ENCODE results near the gene DCP1A.
"Not testable (repeated sequence)": the region's sequence is repeated elsewhere in the genome, so short reads cannot be mapped to it uniquely, and the experiment has no call there.

Gene DCP1A

GRCh38 chr3:53347261-53348064 is at the start of gene DCP1A:
Gene DCP1A (minus strand): TSS chr3:53347543. CDS start chr3:53347517, 26 bp downstream.
- Histone ChIP-seq H3K36me3 (ENCODE audit: insufficient read depth, low read length) (peaks cover 7% of the 10 kb centered on the region; the same call in 1 of the 2 replicates), H3K27ac (ENCODE audit: low read depth, low read length) (peak within 1 kb of the TSS; percentile 70), H3K4me3 (ENCODE audit: low read depth, low read length) (peak within 1 kb of the TSS; percentile 93), H3K27me3 (ENCODE audit: insufficient read depth, low read length) (no peaks in the 10 kb centered on the region), H2AFZ (ENCODE audit: low read length, unreplicated experiment) (peak within 1 kb of the TSS; percentile 98), H3K79me2 (ENCODE audit: control insufficient read depth, insufficient read depth, low read length, unreplicated experiment) (peaks cover 48% of the 10 kb centered on the region), H3K4me1 (ENCODE audit: control insufficient read depth, insufficient read depth, low read length, unreplicated experiment) (peaks cover 20% of the 10 kb centered on the region)

- H3K36me3 ChIP-seq (ENCODE audit: insufficient read depth, low read length), result no peaks in the 10 kb centered on the region
- H3K79me2 ChIP-seq (ENCODE audit: control insufficient read depth, insufficient read depth, low read length, unreplicated experiment), result no peaks in the 10 kb centered on the region
- H3K27ac ChIP-seq (ENCODE audit: low read depth, low read length), result no peak overlapping the region
- no peaks in the 10 kb centered on the region for H3K4me1 ChIP-seq (ENCODE audit: control insufficient read depth, insufficient read depth, low read length, unreplicated experiment)
- no peak overlapping the region for H3K4me3 ChIP-seq (ENCODE audit: low read depth, low read length)
- H2AFZ ChIP-seq (ENCODE audit: low read length, unreplicated experiment), result no peak overlapping the region
- peaks cover 32% of the 10 kb centered on the region for H3K27me3 ChIP-seq (ENCODE audit: insufficient read depth, low read length)
Observed at GRCh38 chr3:53384465-53385423, 37.4 kb upstream of the DCP1A start.

- Histone ChIP-seq H3K4me3 (ENCODE audit: low read depth, low read length) (no peak overlapping the region), H2AFZ (ENCODE audit: low read length, unreplicated experiment) (no peak overlapping the region), H3K27ac (ENCODE audit: low read depth, low read length) (no peak overlapping the region), H3K4me1 (ENCODE audit: control insufficient read depth, insufficient read depth, low read length, unreplicated experiment) (no peaks in the 10 kb centered on the region), H3K27me3 (ENCODE audit: insufficient read depth, low read length) (peaks cover 26% of the 10 kb centered on the region), H3K36me3 (ENCODE audit: insufficient read depth, low read length) (no peaks in the 10 kb centered on the region), H3K79me2 (ENCODE audit: control insufficient read depth, insufficient read depth, low read length, unreplicated experiment) (no peaks in the 10 kb centered on the region)
Observed at GRCh38 chr3:53382106-53382505, 34.8 kb upstream of the DCP1A start.

GRCh38 chr3:53380306-53380705 is 33.0 kb upstream of the DCP1A start:
- Histone ChIP-seq H3K27me3 (ENCODE audit: insufficient read depth, low read length) (peaks cover 22% of the 10 kb centered on the region), H3K4me3 (ENCODE audit: low read depth, low read length) (no peak overlapping the region), H3K36me3 (ENCODE audit: insufficient read depth, low read length) (no peaks in the 10 kb centered on the region), H2AFZ (ENCODE audit: low read length, unreplicated experiment) (no peak overlapping the region), H3K27ac (ENCODE audit: low read depth, low read length) (no peak overlapping the region), H3K79me2 (ENCODE audit: control insufficient read depth, insufficient read depth, low read length, unreplicated experiment) (no peaks in the 10 kb centered on the region), H3K4me1 (ENCODE audit: control insufficient read depth, insufficient read depth, low read length, unreplicated experiment) (no peaks in the 10 kb centered on the region)

GRCh38 chr3:53379898-53380297 is 32.6 kb upstream of the DCP1A start:
- Histone ChIP-seq H2AFZ (ENCODE audit: low read length, unreplicated experiment) (no peak overlapping the region), H3K4me3 (ENCODE audit: low read depth, low read length) (no peak overlapping the region), H3K36me3 (ENCODE audit: insufficient read depth, low read length) (no peaks in the 10 kb centered on the region), H3K27me3 (ENCODE audit: insufficient read depth, low read length) (peaks cover 18% of the 10 kb centered on the region), H3K27ac (ENCODE audit: low read depth, low read length) (no peak overlapping the region), H3K79me2 (ENCODE audit: control insufficient read depth, insufficient read depth, low read length, unreplicated experiment) (no peaks in the 10 kb centered on the region), H3K4me1 (ENCODE audit: control insufficient read depth, insufficient read depth, low read length, unreplicated experiment) (no peaks in the 10 kb centered on the region)

- H3K27me3 ChIP-seq (ENCODE audit: insufficient read depth, low read length), result peaks cover 10% of the 10 kb centered on the region; the same call in 1 of the 2 replicates
- H3K79me2 ChIP-seq (ENCODE audit: control insufficient read depth, insufficient read depth, low read length, unreplicated experiment), result no peaks in the 10 kb centered on the region
- H3K4me3 ChIP-seq (ENCODE audit: low read depth, low read length), result no peak overlapping the region
- no peak overlapping the region for H3K27ac ChIP-seq (ENCODE audit: low read depth, low read length)
- H3K36me3 ChIP-seq (ENCODE audit: insufficient read depth, low read length), result no peaks in the 10 kb centered on the region
- no peak overlapping the region for H2AFZ ChIP-seq (ENCODE audit: low read length, unreplicated experiment)
- H3K4me1 ChIP-seq (ENCODE audit: control insufficient read depth, insufficient read depth, low read length, unreplicated experiment), result no peaks in the 10 kb centered on the region
Observed at GRCh38 chr3:53377794-53378193, 30.5 kb upstream of the DCP1A start.

GRCh38 chr3:53376679-53377078 is 29.3 kb upstream of the DCP1A start:
- Histone ChIP-seq H3K27ac (ENCODE audit: low read depth, low read length) (no peak overlapping the region), H2AFZ (ENCODE audit: low read length, unreplicated experiment) (no peak overlapping the region), H3K4me1 (ENCODE audit: control insufficient read depth, insufficient read depth, low read length, unreplicated experiment) (no peaks in the 10 kb centered on the region), H3K79me2 (ENCODE audit: control insufficient read depth, insufficient read depth, low read length, unreplicated experiment) (no peaks in the 10 kb centered on the region), H3K4me3 (ENCODE audit: low read depth, low read length) (no peak overlapping the region), H3K36me3 (ENCODE audit: insufficient read depth, low read length) (no peaks in the 10 kb centered on the region), H3K27me3 (ENCODE audit: insufficient read depth, low read length) (peaks cover 10% of the 10 kb centered on the region; the same call in 1 of the 2 replicates)

GRCh38 chr3:53375019-53375418 is 27.7 kb upstream of the DCP1A start:
- Histone ChIP-seq H3K4me3 (ENCODE audit: low read depth, low read length) (no peak overlapping the region), H3K4me1 (ENCODE audit: control insufficient read depth, insufficient read depth, low read length, unreplicated experiment) (no peaks in the 10 kb centered on the region), H3K27me3 (ENCODE audit: insufficient read depth, low read length) (peaks cover 9% of the 10 kb centered on the region; the same call in 1 of the 2 replicates), H3K36me3 (ENCODE audit: insufficient read depth, low read length) (no peaks in the 10 kb centered on the region), H3K27ac (ENCODE audit: low read depth, low read length) (no peak overlapping the region), H2AFZ (ENCODE audit: low read length, unreplicated experiment) (no peak overlapping the region), H3K79me2 (ENCODE audit: control insufficient read depth, insufficient read depth, low read length, unreplicated experiment) (no peaks in the 10 kb centered on the region)

GRCh38 chr3:53370719-53371118 is 23.4 kb upstream of the DCP1A start:
- not testable (repeated sequence) for H3K4me3 ChIP-seq (ENCODE audit: low read depth, low read length); H3K27me3 ChIP-seq (ENCODE audit: insufficient read depth, low read length); H2AFZ ChIP-seq (ENCODE audit: low read length, unreplicated experiment); H3K79me2 ChIP-seq (ENCODE audit: control insufficient read depth, insufficient read depth, low read length, unreplicated experiment); H3K27ac ChIP-seq (ENCODE audit: low read depth, low read length); H3K36me3 ChIP-seq (ENCODE audit: insufficient read depth, low read length); H3K4me1 ChIP-seq (ENCODE audit: control insufficient read depth, insufficient read depth, low read length, unreplicated experiment)

GRCh38 chr3:53361852-53362251 is 14.5 kb upstream of the DCP1A start:
- H3K4me3 ChIP-seq (ENCODE audit: low read depth, low read length), result no peak overlapping the region
- H3K36me3 ChIP-seq (ENCODE audit: insufficient read depth, low read length), result no peaks in the 10 kb centered on the region
- H3K4me1 ChIP-seq (ENCODE audit: control insufficient read depth, insufficient read depth, low read length, unreplicated experiment), result no peaks in the 10 kb centered on the region
- H3K27ac ChIP-seq (ENCODE audit: low read depth, low read length), result no peak overlapping the region
- no peaks in the 10 kb centered on the region for H3K79me2 ChIP-seq (ENCODE audit: control insufficient read depth, insufficient read depth, low read length, unreplicated experiment)
- H2AFZ ChIP-seq (ENCODE audit: low read length, unreplicated experiment), result no peak overlapping the region
- no peaks in the 10 kb centered on the region for H3K27me3 ChIP-seq (ENCODE audit: insufficient read depth, low read length)
